ENCODE results near the gene TRMT13. TPM values are rescaled to one million over a fixed set of nuclear protein-coding genes. Genes with fewer than 3 reads are reported as not detected.

TRMT13 gene
- total RNA-seq = 15.2 and 19.8 TPM in 2 replicates

GRCh38 chr1:100132566-100133477 is at the start of gene TRMT13, which contains the start of gene SASS6:
Gene TRMT13, plus strand, starts transcription at chr1:100133163. Its CDS starts 6 bp downstream, at chr1:100133169.
Gene SASS6, minus strand, starts transcription at chr1:100132930. Its CDS starts 116 bp downstream, at chr1:100132814.

GRCh38 chr1:100178091-100178490 is 45.1 kb downstream of the TRMT13 start, which contains the start of gene LRRC39:
Gene LRRC39, minus strand, starts transcription at chr1:100178256. Its CDS starts 9,740 bp downstream, at chr1:100168516.

Other genes starting within 250 kb of the TRMT13 start
- 40.6 and 48.6 TPM in 2 replicates for gene SLC35A3, start 163.2 kb upstream of the TRMT13 start, total RNA-seq
- 2.1 and 7.2 TPM in 2 replicates for gene SASS6, start 233 bp upstream of the TRMT13 start, total RNA-seq
- 0.44 and 0.50 TPM in 2 replicates for gene LRRC39, start 45.1 kb downstream of the TRMT13 start, total RNA-seq
- 6.5 and 9.2 TPM in 2 replicates for gene DBT, start 116.7 kb downstream of the TRMT13 start, total RNA-seq
- 51.9 and 54.5 TPM in 2 replicates for gene RTCA, start 133.1 kb downstream of the TRMT13 start, total RNA-seq
- gene CDC14A, start 219.3 kb downstream of the TRMT13 start, total RNA-seq = 3.0 and 4.4 TPM in 2 replicates

Measured in uterine smooth muscle cell (primary cell).